GM13977 (cell line): ENCODE data around the gene EPG5.

ENCODE experiments used
- DNase-seq: peaks from one replicate; pipeline ENCODE4 v3.0.0; 2012; ENCODE audit warnings: low spot score
- in situ Hi-C: fragments of 300-500 bp; cut with MboI; formaldehyde crosslinking; loops from one replicate; pipeline ENCODE4 v1.12.0; 2022; ENCODE audit warnings: low sequenced_read_pairs, low pct_unique_long_range_greater_than_20kb, mixed read lengths, inconsistent platforms; ENCODE audit not compliant: unreplicated experiment
- TF ChIP-seq, protein P1 (sequence below): IDR thresholded peaks from 2 replicates; pipeline ENCODE4 v1.5.1; 2012; ENCODE audit warnings: mild to moderate bottlenecking, control low read depth; ENCODE audit not compliant: insufficient read depth; ENCODE audit errors: extremely low read depth, missing control alignments

Gene EPG5

DNA sequence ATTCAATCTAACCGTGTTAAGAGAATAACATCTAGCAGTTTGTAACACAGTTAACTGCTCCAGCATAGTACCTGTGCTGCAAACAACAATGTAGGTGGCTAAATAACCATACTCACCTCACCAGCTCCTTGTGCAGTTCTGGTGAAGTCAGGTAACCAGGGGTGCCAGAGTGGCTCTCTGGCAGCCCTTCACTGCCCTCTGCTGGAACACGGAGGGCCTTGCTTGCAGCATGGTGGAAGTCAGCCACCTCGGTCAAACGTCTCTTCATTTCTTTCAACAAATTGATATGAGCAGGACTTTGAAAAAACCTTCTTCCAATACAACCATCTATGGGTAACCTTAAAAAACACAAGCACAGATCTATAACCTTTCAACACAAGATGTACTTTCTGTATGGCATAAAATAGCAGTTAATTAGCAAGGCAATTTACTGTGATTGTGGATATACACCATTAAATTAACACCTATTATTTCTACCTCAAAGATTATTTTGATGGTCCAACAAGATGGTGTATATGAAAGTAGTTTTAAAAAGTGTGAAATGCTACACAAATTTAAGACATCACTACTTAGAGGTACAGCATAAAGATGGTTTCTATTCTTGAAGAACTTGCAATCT, 56.6 kb downstream of the EPG5 start:
- in situ Hi-C loops = no loop called here

DNA sequence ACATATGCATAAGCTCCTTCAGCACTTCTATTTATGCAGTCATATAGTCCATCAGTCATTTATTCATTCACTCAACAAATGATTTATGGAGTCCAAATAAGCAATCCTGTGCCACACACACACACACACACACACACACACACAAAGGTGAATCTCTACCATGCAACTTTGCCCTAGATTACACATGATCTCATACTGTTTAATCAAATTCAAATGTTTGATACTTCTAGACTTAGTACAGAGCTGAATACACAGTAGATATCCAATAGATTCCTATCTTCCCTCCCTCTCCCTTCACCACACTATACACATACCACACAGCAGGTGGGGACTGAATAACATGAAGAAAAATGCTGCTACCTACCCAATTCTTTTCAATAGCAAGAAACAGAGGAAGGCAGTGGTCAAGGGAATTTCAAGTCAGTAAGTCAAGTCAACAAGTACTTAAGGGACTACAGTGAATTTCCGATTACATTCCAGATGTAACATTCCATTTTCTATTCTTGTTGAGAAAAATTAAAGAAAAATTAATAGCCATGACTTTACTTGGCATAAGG, 65.4 kb downstream of the EPG5 start:
- in situ Hi-C loops = no loop called here
- TF ChIP-seq, protein P1, sequence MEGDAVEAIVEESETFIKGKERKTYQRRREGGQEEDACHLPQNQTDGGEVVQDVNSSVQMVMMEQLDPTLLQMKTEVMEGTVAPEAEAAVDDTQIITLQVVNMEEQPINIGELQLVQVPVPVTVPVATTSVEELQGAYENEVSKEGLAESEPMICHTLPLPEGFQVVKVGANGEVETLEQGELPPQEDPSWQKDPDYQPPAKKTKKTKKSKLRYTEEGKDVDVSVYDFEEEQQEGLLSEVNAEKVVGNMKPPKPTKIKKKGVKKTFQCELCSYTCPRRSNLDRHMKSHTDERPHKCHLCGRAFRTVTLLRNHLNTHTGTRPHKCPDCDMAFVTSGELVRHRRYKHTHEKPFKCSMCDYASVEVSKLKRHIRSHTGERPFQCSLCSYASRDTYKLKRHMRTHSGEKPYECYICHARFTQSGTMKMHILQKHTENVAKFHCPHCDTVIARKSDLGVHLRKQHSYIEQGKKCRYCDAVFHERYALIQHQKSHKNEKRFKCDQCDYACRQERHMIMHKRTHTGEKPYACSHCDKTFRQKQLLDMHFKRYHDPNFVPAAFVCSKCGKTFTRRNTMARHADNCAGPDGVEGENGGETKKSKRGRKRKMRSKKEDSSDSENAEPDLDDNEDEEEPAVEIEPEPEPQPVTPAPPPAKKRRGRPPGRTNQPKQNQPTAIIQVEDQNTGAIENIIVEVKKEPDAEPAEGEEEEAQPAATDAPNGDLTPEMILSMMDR = no peak
- DNase-seq = no peak

More for the DNA sequence above, 56.6 kb downstream of the EPG5 start:
- DNase-seq = peak; percentile 64
- TF ChIP-seq, protein P1 = peak; percentile 76

DNA sequence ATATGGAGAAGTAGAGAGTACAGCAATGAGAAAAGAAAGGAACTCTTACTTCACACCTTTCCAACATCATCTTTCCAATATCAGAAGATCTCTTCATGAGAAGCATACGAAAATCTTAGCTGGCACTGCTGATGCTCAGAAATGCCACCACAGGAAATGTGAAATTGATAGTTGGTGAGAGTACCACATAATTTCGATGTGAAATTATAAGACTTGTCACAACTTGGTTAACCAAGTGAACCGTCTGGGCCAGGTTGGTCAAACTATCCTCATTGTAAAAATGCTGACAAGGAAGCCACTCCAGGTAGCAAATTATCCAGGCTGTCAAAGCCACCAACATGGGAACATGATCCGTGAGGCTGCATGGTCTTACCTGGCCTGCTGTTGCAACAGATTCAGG, 66.5 kb downstream of the EPG5 start:
- TF ChIP-seq, protein P1 = no peak
- in situ Hi-C loops = no loop called here

DNA sequence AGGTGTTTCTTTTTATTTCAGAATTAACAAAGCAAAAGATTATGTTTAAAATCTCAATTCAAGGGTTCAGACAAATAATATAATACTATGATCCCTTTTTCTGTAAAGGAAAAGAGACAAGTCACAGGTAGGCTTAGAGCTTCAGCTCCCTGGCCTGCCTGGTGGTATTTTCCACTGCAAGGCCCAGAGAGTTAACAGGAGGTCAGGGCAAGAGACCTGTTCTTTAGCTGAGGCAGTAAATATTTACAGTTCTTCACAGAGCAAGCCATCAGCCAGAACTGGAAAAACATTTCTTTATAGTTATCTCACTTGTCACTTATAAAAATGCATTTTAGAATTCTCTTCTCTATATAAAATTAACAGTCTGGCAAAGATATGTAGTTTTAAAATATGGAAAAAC, 70.1 kb downstream of the EPG5 start:
- TF ChIP-seq, protein P1 = no peak

More for the DNA sequence above, 66.5 kb downstream of the EPG5 start:
- no peak for DNase-seq

DNA sequence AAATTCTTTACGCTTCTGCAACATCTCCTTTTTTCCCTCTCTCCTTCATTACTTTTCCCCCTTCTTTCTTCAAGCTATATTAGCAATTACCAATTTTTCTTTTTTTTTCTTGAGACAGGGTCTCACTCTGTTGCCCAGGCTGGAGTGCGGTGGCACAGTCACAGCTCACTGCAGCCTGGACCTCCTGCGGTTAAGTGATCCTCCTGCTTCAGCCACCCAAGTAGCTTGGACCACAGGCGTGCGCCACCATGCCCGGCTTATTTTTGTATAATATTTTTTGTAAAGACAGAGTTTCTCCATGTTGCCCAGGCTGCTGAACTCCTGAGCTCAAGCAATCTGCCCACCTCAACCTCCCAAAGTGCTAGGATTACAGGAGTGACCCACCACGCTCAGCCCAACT, 70.7 kb downstream of the EPG5 start:
- TF ChIP-seq, protein P1 = no peak
- in situ Hi-C loops = no loop called here
- DNase-seq = no peak

More for the DNA sequence above, 70.1 kb downstream of the EPG5 start:
- in situ Hi-C loops = no loop called here
- DNase-seq = no peak

DNA sequence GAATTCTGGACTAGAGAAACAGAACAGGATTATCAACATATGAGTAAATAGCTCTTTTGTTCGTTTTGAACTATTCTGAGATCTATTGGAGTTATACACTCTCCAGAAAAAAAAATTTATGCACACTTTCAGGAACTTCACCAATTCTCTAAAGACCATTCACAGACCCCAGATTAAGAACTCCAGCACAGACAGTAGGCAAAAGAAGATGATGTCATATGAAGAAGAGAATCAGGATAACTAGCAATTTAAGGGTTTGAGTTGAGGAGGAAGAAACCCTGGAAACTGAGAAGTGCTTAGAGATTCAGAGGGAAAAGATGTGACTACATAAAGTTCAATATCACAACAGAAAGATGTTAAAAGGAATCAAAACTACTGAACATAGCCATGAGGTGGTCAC, 71.8 kb downstream of the EPG5 start:
- in situ Hi-C loops = no loop called here
- TF ChIP-seq, protein P1 = no peak
- DNase-seq = no peak

DNA sequence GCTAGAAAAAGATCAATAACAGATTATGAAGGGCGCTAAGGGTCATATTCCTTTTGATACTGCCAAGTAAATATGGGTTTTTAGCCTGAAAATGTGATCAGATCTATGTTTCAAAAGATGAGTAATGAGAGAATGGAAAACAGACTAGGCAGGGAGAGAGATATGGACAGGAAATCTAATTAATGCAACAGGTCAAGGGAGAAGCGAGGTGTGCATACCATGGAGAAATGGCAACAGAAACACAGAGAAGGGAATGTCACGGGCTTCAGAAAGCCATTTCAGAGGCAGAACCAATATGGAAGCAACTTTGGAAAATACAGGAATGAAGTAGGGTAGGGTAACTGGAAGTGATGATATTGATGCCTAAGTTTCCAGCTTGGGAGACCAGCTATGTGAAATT, 72.3 kb downstream of the EPG5 start:
- no peak for DNase-seq
- in situ Hi-C loops = no loop called here

More for the DNA sequence above, 72.3 kb downstream of the EPG5 start:
- TF ChIP-seq, protein P1 = no peak
